ENCODE results near the gene DUSP5.

The DUSP5 gene

DNA sequence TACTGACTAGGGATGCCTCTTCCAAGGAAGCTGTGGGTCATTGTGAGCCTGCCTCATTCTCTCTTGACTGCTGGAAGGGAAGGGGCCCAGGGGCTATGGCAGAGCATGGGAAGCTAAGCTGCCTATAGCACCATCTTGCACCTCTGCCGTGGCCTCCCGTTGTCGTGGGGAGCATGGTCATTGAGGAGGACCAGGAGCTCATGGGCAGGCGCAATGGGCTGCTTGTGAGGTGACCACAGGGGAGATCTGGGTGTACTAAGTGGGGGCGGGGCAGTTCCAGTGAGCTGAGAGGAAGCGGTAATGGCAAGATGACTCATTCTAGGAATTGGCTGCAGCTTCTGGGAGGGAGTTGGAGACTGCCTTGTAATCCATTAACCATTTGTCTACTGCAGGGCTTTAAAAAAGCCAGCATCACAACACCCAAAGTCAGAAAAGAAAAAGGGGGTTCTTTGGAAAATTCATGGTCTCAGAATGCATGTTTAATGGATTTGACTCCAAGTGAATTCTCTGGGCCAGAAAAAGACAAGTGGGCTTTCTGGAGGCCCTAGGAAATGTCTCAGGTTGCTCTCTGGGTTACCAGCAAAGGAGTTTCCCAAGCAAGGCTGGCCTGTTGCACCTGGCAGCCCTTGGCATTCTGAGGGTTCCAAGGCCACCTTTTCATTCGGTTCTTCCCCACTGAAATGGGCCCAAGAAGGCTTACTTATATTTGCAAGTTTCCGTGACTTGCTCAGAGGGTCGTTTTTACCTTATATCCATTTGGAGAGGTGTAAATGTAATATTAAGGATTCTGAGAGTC is 3.6 kb downstream of the DUSP5 start:
- peak; percentile 92 to 94 (median 93) for DNase-seq

DNA sequence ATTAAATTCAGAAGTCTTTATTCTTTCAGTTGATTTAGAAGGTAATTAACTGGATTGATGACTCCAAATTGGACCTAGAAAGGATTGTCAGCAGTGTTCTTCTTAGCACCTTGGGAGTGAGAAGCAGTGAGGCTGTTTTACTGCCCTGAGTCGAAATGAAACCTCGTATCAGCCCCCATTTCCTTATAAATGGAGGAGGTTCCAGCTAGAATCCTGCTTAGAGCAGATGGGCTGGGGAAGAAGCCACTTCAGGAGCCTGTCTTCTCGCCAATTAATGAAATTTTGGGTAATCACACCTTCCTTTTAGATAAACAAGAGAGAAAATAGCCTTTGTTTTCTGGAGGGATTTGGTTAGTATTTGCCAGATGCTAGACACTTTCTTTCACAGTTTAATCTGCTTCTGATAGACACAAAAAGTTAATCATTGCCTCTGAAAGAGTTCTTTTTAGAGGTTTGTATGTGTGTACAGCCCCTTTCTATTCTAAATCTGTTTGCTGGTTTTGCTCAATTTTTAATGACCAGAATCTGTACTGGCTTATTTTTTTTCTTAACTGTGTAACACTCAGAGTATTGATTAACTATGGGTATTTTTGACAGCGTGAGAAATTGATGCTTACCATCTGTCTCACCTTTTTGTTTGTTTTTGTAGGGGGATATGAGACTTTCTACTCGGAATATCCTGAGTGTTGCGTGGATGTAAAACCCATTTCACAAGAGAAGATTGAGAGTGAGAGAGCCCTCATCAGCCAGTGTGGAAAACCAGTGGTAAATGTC is 4.6 kb downstream of the DUSP5 start:
- no peak for DNase-seq

DNA sequence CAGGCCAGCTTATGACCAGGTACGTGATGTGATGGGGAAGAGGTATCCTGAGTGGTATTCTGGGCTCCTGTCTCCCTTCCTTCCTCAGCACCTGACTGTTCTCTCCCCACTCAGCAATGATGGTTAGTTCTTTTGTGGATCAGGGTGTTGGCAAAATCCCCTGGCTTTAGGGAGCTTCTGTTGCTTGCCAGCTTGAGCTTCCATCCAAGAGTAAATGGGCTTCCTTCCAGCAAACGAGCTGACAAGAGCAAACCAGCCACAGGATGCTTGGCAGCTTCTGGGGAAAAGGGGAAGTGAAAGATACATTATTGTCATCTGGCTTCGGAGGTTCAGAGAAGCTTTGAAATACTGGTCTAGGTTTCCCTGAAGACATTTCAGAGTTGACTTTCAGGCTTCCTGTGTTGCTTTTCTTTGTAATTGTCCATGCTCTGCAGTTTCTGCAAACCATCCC is 5.2 kb downstream of the DUSP5 start:
- peak; percentile 84 to 93 (median 88) for DNase-seq

DNA sequence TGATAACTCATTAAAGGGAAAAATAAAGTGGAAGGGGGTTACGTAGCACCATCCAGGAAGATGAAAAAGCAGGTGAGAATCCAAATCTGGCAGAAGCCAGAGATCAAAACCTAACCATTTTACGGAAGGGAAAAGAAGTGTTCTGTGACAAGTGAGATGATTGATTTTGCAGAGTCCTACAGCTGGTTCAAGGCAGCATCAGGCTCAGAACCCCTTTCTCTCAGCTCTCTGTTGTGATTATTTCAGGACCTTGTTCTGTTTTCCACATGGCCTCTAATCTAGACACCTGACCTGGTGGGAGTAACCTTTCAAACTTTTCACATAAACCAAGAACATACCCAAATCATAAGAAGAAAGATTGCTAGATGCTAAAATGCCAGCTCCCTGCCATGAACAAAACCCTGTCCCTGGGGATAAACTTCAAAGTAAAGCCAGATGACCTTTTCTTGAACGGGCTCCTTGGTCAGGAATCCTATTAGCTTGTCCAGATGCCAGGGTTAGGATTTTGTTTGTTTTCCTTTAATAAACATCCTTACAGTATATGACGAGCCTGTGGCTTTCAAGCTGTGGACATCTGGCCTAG is 5.9 kb downstream of the DUSP5 start:
- no peak for DNase-seq

DNA sequence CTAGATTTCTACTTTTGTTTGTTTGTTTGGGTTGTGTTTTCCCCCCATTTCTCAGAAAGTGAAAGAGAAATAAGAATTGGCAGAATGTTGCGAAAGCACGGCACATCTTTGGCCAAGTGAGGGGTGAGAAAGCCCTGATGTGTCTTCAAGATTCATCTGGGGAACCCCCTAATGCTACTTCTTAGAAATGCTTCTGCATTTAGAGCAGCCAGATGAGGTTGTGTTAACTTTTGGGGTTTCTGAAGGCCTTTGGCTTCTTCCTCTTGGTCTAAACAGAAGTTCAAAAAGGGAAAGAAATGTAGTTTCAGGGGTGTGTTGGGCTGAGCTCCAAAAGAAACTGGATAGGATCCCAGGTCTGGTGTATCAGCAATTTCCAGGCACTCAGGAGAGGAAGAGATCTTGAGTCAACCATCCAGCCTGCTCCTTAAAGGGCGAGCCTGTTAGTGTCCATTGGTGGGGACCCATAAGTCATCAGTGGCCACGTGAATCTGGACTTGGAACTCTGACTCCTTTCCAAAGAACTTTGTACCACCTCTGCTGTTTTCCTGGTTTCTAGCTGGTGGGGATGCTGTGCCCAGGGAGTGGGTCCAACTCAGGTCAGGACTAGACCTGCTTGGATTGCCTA is 6.5 kb downstream of the DUSP5 start:
- DNase-seq = peak; percentile 92 to 99 (median 97)

DNA sequence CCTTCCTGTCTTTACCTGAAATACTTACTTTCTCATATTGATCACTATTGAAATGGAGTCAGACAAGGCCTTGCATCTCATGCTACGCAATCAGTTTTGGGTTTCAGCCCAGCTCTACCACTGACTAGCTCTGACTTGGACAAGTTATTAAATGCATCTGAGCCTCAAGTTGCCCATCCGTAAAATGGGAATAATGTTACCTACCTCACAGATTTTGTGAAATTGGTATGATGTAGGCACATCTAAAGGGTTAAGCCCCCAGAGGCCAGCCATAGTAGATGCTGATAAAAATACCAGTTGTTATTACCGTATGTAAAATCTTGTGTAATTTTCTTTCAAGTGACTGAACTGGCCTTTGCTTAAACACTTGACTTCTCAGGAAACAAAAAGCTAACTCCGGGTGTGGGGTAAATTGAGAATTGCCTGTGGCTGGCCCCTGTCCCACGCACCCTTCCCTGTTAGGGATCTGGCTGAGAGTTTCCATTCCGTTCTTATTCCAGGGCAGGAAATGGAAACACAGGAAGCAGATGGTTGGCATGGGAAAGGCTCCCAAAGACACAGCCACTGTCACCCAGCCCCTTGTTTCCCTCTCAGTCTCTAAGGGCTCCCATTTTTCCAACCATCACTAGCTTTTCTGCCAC is 7.5 kb downstream of the DUSP5 start:
- DNase-seq = peak; percentile 63 to 82 (median 71)

DNA sequence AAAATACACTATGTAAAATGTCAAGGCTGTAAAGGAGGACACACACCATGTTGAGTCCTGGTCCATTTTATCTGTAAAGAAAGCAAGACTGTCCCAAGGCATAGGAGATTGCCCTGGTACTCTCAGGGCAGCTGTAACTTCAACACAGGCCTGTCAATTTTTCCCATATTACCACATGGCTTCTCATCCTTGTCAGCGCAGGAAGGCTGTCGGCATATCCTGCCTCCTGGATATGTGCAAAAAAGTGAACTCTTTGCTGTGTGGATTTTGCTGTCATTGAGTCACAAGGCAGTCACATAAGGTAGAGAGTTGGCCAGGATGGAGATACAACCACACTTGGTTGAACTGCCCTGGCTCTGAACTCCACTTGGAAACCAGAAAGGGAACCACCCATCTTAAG is 8.7 kb downstream of the DUSP5 start:
- DNase-seq = no peak

DNA sequence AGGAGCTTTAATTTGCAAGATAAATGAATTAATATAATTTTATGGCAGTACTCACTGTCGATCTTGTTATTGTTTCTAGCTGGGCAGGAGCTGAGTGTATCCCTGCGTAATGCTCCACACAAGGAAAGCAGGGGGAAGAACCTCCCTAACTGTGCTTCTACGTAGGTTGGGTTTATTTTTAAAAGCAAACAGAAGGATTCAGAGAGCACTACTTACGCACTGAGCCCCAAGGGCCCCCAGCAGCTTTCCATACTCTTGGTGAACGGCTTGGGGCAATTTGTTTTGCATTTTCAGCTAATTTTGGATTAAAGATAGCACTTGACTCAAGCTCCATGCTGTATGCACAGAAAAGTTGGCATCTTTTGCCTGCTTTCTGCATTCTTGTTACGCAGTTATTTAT is 9.6 kb downstream of the DUSP5 start:
- no peak for DNase-seq

DNA sequence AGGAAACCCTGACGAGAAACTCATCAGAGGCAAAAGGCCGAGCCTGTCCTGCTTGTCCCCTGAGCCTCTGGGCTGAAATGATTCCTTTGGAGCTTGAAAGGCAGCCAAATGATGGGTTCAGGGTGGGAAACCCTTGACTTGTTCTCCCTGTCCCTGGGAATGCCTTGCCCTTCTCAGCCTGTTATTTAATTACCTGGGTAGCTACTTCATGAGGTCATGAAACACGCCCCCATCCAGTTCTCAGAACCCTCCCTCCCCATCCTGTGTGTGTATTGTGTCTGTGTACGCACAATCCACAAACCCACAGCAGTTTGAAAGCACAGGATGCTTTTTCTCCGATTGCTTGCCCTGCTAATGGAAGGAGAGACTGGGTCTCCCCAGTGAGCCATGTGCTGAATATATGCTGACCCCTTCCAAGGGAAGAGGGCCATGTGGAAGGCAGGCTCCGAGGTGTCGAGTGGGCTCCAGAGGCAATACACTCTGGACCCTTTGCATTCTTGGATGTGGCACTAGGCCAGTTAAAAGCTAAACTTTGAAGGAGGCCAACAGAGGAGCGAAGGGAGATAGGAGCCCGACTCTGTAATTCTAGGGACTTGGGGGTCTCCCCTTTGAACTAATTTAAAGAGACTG is 10.6 kb downstream of the DUSP5 start:
- DNase-seq = peak in 1 of 3 donors; percentile 32

DNA sequence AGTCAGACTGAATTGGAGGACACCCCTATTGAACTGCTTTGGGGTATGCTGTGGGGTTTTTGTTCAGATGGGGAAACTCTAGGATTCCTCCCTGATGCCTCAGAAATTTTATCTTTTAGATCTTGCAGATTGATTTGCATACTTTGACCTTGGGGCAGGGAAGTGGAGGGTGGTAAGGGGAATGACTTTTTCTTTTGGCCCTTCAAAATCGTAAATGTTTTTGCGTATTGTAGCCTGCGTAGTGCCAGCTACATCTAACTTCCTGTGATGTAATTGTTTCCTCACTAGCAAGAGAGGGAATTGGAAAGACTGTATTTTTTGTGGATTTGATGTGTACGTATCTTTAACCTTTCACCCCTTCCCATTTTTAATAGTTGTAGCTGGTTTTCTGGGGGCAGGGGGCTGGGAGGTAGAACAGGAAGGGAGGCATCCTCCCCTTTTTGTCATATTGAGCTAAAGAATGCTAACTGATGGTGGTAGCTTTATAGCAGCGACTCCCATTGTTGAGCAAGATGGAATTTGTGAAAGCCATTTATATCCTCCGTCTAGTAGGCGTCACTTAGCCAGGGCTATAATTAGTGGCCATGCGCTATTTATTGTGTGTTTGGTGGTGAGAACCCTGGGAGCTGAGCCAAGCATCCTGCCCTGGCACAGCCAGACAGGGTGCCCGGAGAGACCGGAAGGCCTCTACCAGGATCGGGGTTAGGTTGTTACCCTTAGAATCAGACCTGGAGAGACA is 11.3 kb downstream of the DUSP5 start:
- peak; percentile 53 to 81 (median 57) for DNase-seq

DNA sequence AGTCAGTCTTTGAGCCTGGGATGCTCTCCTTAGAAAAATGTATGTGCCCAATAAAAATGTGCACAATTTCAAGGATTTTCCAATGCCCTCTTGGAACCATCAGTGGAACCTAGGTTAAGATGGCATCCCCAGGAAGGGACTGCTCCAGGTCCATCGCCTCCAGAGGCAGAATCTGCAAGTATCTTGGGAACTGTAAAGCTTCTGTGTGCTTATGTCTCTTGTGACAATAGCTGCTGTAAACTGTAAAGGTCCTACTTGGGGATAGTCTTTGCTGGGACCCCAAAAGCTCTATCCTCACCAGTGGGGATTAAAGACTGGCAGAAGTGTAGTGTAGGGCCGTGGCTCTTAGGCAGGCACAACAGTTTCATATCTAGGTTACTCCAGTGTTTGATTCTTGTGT is 11.9 kb downstream of the DUSP5 start:
- no peak for DNase-seq

DNA sequence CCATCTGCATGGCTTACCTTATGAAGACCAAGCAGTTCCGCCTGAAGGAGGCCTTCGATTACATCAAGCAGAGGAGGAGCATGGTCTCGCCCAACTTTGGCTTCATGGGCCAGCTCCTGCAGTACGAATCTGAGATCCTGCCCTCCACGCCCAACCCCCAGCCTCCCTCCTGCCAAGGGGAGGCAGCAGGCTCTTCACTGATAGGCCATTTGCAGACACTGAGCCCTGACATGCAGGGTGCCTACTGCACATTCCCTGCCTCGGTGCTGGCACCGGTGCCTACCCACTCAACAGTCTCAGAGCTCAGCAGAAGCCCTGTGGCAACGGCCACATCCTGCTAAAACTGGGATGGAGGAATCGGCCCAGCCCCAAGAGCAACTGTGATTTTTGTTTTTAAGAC is 12.4 kb downstream of the DUSP5 start:
- DNase-seq = no peak

DNA sequence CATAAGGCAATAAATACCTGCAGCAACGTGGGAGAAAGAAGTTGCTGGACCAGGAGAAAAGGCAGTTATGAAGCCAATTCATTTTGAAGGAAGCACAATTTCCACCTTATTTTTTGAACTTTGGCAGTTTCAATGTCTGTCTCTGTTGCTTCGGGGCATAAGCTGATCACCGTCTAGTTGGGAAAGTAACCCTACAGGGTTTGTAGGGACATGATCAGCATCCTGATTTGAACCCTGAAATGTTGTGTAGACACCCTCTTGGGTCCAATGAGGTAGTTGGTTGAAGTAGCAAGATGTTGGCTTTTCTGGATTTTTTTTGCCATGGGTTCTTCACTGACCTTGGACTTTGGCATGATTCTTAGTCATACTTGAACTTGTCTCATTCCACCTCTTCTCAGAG is 13.0 kb downstream of the DUSP5 start:
- DNase-seq = peak in 1 of 3 donors; percentile 22

DNA sequence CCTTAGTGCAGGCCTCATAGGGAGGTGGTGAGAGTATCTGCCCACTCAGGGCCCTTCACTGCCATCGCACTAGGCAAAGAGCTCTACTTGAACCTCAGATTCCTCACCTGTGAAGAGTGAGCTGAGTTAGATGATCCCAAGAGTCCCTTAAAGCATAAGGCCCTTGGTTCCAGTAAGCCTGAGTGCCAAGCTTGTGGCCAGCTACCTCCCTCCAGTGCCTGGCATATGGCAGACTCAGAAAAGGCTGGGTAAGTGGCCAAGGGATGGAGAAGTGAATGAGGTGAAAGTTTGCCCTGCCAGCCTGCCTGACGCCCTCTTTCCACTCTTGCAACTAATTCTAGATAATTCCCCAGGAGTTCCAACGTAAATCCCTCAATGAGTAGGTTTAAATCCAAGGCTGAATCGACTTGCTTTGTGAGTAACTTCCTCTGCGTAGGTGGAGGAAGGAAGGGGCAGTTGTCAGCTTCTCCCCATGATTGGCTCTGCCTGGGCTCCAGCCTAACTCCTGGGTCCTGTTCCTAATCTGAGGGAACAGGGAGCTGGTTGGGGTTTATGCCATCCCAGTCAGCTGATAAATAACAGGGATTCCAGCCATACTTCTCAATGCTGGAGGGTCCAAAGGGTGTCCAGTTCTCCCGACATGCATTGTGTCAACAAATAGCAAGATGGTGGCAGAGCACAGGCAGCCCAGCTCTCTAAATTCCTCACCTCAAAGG is 14.2 kb downstream of the DUSP5 start:
- DNase-seq = peak; percentile 80 to 94 (median 89)

DNA sequence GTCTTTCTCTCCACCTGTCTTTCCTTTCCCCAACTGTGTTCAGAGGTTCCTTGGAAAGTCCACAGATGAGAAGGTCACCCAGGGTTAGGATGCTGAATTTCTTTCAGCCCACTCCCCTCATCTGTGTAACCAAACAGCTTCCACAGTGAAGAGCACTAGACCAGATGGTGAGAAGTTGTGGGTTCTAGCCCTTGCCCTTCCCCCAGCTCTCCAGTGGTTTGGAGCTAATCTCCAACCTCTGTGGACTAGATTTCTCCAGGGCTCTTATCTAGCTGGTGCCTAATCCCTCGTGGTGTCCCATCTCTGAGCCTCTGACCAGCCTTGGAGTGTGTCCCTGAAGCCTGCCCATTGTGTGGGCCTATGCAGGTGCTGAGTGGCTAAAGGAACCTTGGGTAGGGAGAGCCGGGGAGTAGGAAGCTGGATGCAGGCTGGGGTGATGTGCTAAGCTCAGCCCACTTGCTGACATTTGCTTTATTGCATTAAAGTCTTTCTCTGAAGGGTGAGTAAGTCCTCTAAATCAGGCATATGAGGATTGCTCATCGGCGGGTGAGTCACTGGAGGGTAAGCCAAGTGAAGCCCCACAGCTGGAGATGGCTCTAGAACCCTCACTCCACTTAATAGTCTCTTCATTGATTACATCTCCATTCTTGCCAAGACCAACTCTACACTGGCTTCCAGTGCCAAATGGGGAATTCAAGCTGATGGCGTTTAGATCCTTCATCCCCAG is 14.9 kb downstream of the DUSP5 start:
- peak; percentile 91 to 97 (median 95) for DNase-seq

DNA sequence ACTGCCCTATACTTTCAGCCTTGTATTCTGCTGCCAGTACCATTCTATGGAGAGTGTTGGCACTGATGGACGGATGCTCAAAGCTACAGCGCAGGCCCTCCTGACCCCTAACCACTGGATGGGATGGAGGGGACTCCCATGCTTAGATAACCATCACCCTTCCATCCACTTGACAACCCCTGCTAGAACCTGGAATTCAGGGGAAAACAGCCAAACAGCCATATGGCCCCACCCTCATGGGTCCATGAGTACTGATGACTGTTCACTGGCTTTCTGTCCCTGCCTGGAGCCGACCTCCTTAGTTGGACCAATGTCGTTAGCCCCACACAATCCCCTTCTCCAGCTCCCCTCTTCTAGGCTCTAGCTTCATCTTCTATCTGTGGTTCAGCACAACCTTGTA is 16.2 kb downstream of the DUSP5 start:
- peak in 1 of 3 donors; percentile 18 for DNase-seq

DNA sequence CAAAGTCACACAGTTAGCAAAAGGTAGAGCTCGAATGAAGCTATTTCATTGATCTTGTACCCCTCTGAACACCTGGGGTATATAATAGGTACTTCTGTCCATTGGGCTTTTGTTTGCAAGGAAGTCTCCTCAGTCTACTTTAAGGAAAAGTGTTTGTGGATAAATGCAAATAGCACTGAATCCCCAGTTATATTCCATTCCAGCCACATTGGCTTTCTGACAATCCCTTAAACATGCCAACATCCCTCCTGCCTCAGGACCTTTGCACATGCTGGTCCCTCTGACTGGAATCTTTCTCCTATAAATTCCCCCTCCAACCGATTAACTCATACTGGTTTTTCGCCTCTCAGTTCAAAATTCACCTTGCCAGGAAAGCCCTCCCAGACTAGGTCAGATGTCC is 17.1 kb downstream of the DUSP5 start:
- no peak for DNase-seq

DNA sequence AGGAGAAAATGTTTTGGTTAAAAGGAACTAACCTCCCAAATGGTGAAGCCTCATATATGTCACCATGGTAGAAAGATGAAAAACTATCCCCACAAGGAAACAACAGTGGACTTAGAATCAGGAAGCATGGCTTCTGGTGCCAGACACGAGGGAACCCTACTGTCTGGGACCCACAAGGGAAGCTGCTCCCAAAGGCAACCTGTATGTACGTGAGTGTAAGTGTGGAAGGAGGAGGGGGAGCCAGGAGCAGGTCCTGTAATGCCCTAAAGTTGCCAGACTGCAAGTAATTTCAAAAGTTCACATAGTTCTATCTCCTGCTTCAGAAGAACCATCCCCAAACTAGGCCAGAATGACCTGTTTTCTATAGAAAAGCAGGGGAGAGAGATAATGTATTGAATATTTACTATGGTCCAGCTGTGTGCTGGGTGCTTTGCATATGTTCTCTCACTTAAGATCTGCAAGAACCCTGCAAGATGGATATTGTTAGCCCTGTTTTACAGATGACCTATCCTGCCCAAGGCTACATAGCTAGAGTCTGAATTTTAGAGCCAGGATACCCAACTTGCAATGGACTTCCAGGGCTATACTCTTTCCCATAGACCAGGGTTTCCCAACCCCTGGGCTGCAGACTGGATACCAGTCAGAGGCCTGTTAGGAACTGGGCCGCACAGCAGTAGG is 19.2 kb downstream of the DUSP5 start:
- no peak for DNase-seq

DNA sequence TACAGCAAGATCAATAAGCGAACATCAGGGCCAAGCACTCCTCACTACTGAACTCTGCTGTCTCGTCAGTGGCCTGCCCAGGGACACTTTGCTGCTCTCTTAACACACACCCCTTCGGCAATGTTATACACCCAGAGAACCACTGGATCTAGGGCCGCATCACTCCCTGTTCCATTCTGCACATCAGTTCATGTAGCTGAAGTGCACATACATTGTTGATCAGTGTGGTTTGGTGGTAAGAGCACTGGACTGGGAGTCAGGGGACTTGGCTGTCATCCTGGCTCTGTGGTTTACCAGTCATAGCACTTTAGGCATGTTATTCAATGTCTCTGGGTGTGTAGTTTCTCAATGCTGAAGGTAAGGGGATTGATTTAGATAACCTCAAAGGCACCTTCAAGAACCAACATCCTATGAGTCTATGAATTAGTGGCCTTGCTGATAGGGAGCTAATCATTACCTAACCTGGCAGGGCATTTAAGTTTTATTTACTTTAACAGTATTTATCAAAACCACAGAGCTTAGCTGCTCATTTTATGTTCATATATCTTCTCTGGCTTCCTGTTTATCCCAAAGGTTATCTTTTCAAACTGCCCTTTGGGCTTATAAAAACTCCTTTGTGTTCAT is 24.8 kb downstream of the DUSP5 start:
- no peak for DNase-seq

All from suppressor macrophage treated with lipopolysaccharide for 1 hour (primary cell).